Endothelial cell of umbilical vein (primary cell): Measurements from ENCODE around the gene BID.

ENCODE experiments used
- CTCF ChIP-seq, 2 donors: IDR thresholded peaks; 1 replicate in 1 of 2; 2 replicates in 1 of 2; pipeline ENCODE4 v1.5.1; 2011; ENCODE audit warnings: low read length in 2 of 2, mild to moderate bottlenecking in 2 of 2, moderate library complexity in 2 of 2, control low read depth in 1 of 2, inconsistent platforms in 1 of 2, low read depth in 1 of 2; ENCODE audit not compliant: insufficient read depth in 1 of 2; ENCODE audit errors: extremely low read depth in 1 of 2
- EZH2 ChIP-seq: IDR thresholded peaks from 2 replicates; pipeline ENCODE4 v1.6.1; 2012; ENCODE audit warnings: borderline replicate concordance, low read depth, mild to moderate bottlenecking, moderate library complexity, low read length, inconsistent platforms; ENCODE audit not compliant: severe bottlenecking
- MAX ChIP-seq: IDR thresholded peaks from 2 replicates; pipeline ENCODE4 v1.6.1; 2011; ENCODE audit not compliant: insufficient read depth, insufficient read length
- POLR2A ChIP-seq: IDR thresholded peaks from 2 replicates; pipeline ENCODE4 v1.6.1; 2012; ENCODE audit warnings: low read depth, mild to moderate bottlenecking, control low read depth, low read length
- POLR2AphosphoS5 ChIP-seq: IDR thresholded peaks from 2 replicates; pipeline ENCODE4 v1.6.1; 2012; ENCODE audit warnings: low read depth, mild to moderate bottlenecking, control low read depth, low read length, moderate library complexity; ENCODE audit not compliant: insufficient read depth

DNA sequence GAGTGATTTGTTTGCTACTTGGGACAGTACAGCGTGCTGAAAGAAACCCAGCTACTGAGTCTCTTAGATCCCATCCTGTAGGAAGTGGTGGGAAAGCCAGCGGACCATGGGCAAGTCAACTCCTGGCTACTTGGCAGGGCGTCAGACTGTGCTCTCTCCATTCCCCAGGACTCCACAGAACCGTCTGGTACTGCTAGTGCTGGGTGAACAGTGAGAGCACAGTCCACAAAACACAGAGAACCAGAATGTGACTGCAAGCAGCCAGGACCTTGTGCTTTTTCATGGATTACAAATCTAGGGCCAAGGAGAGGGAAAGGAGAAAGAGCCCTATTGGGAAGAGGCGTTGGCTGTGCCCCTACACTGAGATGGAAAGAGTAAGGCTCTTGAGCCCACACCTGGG is 10.2 kb downstream of the BID start:
- TF ChIP-seq CTCF (IDR thresholded peaks at IDR 0.05; ENCODE audit: extremely low read depth in 1 of 2, insufficient read depth in 1 of 2, low read depth in 1 of 2, low read length in 2 of 2), result no peak
- TF ChIP-seq POLR2A, result no peak
- no peak for TF ChIP-seq EZH2
- no peak for TF ChIP-seq POLR2AphosphoS5
- no peak for TF ChIP-seq MAX
